K562 (cell line): ENCODE measurements around the gene ZNRD2. TPM values are rescaled to one million over a fixed set of nuclear protein-coding genes. Genes with fewer than 3 reads are reported as not detected.
A peak's percentile ranks its signal among the peaks of the same experiment; 100 is the strongest.

Experiments
- EWSR1 ChIP-seq: fragments of 450-650 bp; IDR thresholded peaks from 2 replicates; pipeline ENCODE4 v1.6.1; 2018; ENCODE audit warnings: borderline replicate concordance, mild to moderate bottlenecking, low read depth, moderate library complexity; ENCODE audit not compliant: partially characterized antibody
- FOXK1 ChIP-seq: sonication (generic); formaldehyde crosslinking; IDR thresholded peaks from 2 replicates; pipeline ENCODE4 v1.8.0; 2022; ENCODE audit warnings: missing genetic modification reagents, mild to moderate bottlenecking, borderline replicate concordance
- ID3 ChIP-seq, 2 experiments: fragments of 250-450 bp in 1 of 2; fragments of 450-650 bp in 1 of 2; sonication (Bioruptor Pico) in 1 of 2; IDR thresholded peaks; 2 replicates each; pipeline versions ENCODE4 v1.6.1 to v1.8.0; 2016 to 2021; ENCODE audit warnings: mild to moderate bottlenecking in 2 of 2, moderate library complexity in 2 of 2, missing compliant biosample characterization in 1 of 2, missing genetic modification characterization in 1 of 2
- KAT8 ChIP-seq: fragments of 450-650 bp; IDR thresholded peaks from 2 replicates; pipeline ENCODE4 v1.6.1; 2016; ENCODE audit warnings: low read depth, mild to moderate bottlenecking
- L3MBTL2 ChIP-seq: fragments of 450-650 bp; IDR thresholded peaks from 2 replicates; pipeline ENCODE4 v1.6.1; 2016; ENCODE audit warnings: mild to moderate bottlenecking, moderate library complexity
- MGA ChIP-seq: fragments of 450-650 bp; IDR thresholded peaks from 2 replicates; pipeline ENCODE4 v1.6.1; 2016; ENCODE audit warnings: mild to moderate bottlenecking, moderate library complexity
- MXI1 ChIP-seq: IDR thresholded peaks from 2 replicates; pipeline ENCODE4 v1.6.1; 2011; ENCODE audit warnings: low read depth, mild to moderate bottlenecking, improper control_type of control experiment, low read length
- NONO ChIP-seq, 2 experiments: fragments of 200-400 bp in 1 of 2; fragments of 450-650 bp in 1 of 2; formaldehyde crosslinking in 1 of 2; IDR thresholded peaks; 2 replicates each; pipeline ENCODE4 v1.6.1; 2017; ENCODE audit warnings: low read depth in 2 of 2, mild to moderate bottlenecking in 2 of 2, moderate library complexity in 2 of 2, low read length in 1 of 2
- NR1H2 ChIP-seq: sonication (generic); formaldehyde crosslinking; IDR thresholded peaks from 2 replicates; pipeline ENCODE4 v1.4.0; 2020; ENCODE audit warnings: mild to moderate bottlenecking, missing genetic modification reagents
- POLR2G ChIP-seq: fragments of 200-400 bp; formaldehyde crosslinking; IDR thresholded peaks from 2 replicates; pipeline ENCODE4 v1.6.1; 2017; ENCODE audit warnings: low read depth, mild to moderate bottlenecking, antibody characterized with exemption, low read length, moderate library complexity
- TCF3 ChIP-seq: sonication (generic); formaldehyde crosslinking; IDR thresholded peaks from 2 replicates; pipeline ENCODE4 v1.4.0; 2020; ENCODE audit warnings: mild to moderate bottlenecking, missing genetic modification reagents
- ZBTB8A ChIP-seq: fragments of 450-650 bp; IDR thresholded peaks from 2 replicates; pipeline ENCODE4 v1.6.1; 2018; ENCODE audit warnings: mild to moderate bottlenecking, moderate library complexity; ENCODE audit not compliant: partially characterized antibody
- ZKSCAN8 ChIP-seq: fragments of 200-800 bp; sonication (Bioruptor generic); IDR thresholded peaks from 2 replicates; pipeline ENCODE4 v1.6.1; 2016; ENCODE audit warnings: missing genetic modification characterization, missing compliant biosample characterization
- ZNF133 ChIP-seq: fragments of 250-450 bp; sonication (Bioruptor Pico); IDR thresholded peaks from 2 replicates; pipeline ENCODE4 v1.4.0; 2020; ENCODE audit warnings: mild to moderate bottlenecking
- ZNF263 ChIP-seq: sonication (generic); formaldehyde crosslinking; IDR thresholded peaks from 2 replicates; pipeline ENCODE4 v1.8.0; 2022; ENCODE audit warnings: mild to moderate bottlenecking, missing genetic modification reagents, borderline replicate concordance
- polyA plus RNA-seq, 8 experiments: library from polyadenylated mRNA; depleted of rRNA in 4 of 8; stranded (reverse) in 5 of 8; unstranded in 3 of 8; fragments of >200 nt; fragmentation: Nextera tagmentation in 2 of 8; fragmentation: Illumina TruSeq in 1 of 8; extraction: Ambion mirVana in 2 of 8; extraction: Trizol in 1 of 8; gene quantifications; 2 replicates each; pipeline versions ENCODE4 v1.2.1 to v1.2.3, GENCODE V29; 2011 to 2014; ENCODE audit warnings: inconsistent platforms in 1 of 8, missing spikeins in 1 of 8
- total RNA-seq, 7 experiments: library from RNA; depleted of rRNA in 6 of 7; stranded (reverse); fragments of >200 nt in 6 of 7; fragmentation: Illumina TruSeq in 2 of 7; extraction: Trizol in 2 of 7; gene quantifications; 2 replicates each; pipeline versions ENCODE4 v1.2.1 to v1.2.3, GENCODE V29; 2011 to 2021; ENCODE audit warnings: low replicate concordance in 1 of 7

Gene ZNRD2
- total and polyA plus RNA-seq, 9 of the 15 experiments (the other 6 are each of a cell fraction or from before 2014, with no cell fraction given), result 13.4 to 129 (median 60.4) TPM

- TF ChIP-seq MGA, result peak; percentile 48
- no peak for TF ChIP-seq ZNF133
- TF ChIP-seq FOXK1 (CRISPR knock-in tag), result no peak
- TF ChIP-seq EWSR1, result no peak
- no peak for TF ChIP-seq NR1H2 (CRISPR knock-in tag)
- peak; percentile 75 for TF ChIP-seq L3MBTL2
- peak; percentile 32; the same call in 1 of the 2 replicates for TF ChIP-seq ZNF263 (CRISPR knock-in tag)
- 0 out of 2 replicates have a peak, but pooled peaks have one; percentile 21 for TF ChIP-seq MXI1
- no peak for TF ChIP-seq ZKSCAN8
- TF ChIP-seq ID3 (CRISPR knock-in tag; IDR thresholded peaks at IDR 0.05), result no peak
- TF ChIP-seq ID3 (tag; IDR thresholded peaks at IDR 0.05), result no peak
- TF ChIP-seq POLR2G, result peak; percentile 88
- TF ChIP-seq TCF3 (CRISPR knock-in tag), result no peak
- TF ChIP-seq KAT8, result no peak
- TF ChIP-seq ZBTB8A, result no peak
- no peak for TF ChIP-seq NONO (IDR thresholded peaks at IDR 0.05; ENCODE audit: low read depth in 2 of 2, low read length in 1 of 2)
Measured at GRCh38 chr11:65540290-65541092, 29.8 kb upstream of the ZNRD2 start (continued).
